DMS153 treated with DMSO at 0.1 percent for 48 hours (cell line): ENCODE measurements around the gene LAMB1.

Experiments
- DNase-seq: peaks from one replicate; lab custom pipeline; 2025; ENCODE audit not compliant: unreplicated experiment; lab: John Stamatoyannopoulos, UW

LAMB1 gene

DNA sequence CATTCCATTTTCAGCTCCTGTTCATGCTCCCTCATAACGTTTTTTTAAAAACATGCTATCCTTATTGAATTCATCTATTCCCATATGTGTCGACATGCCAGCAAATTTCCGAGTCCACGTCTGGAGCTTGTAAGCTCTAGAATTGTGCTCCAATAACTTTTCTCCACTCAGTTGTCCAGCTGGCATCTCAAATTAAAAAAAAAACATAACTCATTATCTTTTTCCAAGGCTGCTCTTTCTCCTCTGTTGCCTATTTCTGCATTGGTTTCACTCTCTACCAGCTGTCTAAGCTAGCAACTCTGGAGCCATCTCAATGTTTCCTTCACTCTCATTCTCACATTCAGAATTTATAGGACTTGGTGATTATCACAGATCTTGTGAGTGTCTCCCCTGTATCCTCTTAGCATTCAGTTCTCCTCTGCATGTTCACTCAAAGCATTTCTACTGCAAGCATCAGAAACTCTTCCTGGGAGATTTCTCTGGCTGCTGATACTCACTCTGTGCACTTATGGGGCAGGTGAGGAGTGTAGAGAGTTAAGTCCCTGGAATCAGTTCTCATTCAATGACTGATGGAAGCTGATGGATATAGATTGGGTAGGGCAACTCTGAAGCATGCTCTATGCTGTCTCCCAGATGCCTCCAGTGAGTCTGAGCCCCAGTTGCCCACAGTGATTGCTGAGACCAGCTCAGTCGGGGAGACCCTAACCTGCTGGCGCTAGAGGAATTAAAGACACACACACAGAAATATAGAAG lies 118.7 kb downstream of the LAMB1 start:
- no peak for DNase-seq

GRCh38 chr7:107882766-107883165 lies 120.2 kb downstream of the LAMB1 start:
- DNase-seq: no peak

GRCh38 chr7:107879400-107880035 lies 123.4 kb downstream of the LAMB1 start:
- DNase-seq: peak; percentile 51

DNA sequence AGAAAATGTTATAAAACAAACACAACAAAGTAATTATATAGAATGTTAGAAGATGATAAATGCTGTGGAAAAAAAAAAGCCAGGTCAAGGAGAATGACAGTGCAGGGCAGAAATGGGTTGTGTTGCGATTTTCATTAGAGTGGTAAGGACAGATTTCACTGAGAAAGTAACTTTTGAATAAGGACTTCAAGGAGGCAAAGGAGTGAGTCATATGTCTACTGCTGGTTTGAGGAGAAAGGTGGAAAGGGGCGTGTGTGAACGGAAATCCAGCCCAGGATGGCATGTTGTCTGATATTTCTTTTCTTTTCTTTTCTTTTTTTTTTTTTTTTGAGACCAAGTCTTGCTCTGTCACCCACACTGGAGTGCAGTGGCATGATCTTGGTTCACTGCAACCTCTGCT lies 124.3 kb downstream of the LAMB1 start:
- no peak for DNase-seq

GRCh38 chr7:107877731-107878382 lies 125.1 kb downstream of the LAMB1 start:
- no peak for DNase-seq

GRCh38 chr7:107876916-107877315 lies 126.0 kb downstream of the LAMB1 start:
- no peak for DNase-seq

DNA sequence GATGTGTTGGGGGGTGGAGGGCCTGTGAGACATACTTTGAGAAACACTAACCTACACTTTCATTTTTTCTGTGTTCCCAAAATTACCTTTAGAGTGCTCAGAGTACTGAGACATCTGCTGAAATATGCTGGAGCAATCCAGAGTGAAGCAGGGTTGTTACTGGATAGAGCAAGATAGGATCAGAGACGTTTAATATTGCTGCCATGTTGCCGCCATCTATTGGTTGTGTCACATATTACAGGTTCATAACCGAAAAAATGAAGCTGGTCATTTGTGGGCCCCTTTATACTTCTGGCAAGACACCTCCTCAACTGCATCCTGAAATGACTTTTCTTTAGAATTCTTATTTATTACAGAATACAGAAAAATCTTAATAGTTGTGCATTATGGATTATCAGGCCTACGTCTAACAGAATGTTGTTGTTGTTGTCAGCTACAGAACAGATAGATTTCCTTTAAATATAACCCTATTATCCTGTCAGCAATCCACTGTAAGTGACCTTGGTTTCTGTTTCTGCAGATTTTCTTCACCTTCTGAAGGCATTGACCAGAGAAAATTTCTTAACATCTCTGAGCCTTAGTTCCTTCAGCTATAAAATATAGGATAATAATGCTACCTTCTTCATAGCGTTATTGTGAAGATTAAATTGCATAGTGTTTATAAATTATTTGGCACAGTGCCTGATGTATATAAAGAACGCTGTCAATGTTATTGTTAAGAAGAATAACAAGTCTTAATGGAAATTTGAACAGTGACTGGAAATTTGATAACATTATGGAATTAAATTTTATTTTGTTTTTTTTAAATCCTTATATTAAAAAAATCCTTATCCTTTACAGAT lies 128.1 kb downstream of the LAMB1 start:
- peak; percentile 71 for DNase-seq

DNA sequence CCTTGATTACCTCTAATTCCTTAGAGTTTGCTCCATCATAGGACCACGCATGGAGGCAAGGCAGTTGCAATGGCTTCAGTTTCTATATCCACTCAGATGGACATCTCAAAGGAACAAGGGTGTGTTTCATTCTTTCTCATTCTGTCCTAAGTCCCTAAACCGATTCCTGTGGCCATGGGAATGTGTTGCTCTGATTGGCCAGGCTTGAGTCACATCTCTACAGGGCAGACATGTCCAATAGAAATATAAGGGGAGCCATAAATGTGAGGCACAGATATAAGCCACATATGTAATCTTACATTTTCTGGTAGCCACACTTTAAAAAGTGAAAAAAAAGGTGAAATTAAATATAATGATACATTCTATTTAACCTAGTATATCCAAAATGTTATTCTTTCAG lies 128.8 kb downstream of the LAMB1 start:
- no peak for DNase-seq
